Natural killer cell (primary cell): ENCODE data around the gene ITPR1. TPM values are rescaled to one million over a fixed set of nuclear protein-coding genes. Genes with fewer than 3 reads are reported as not detected.

ENCODE experiments used
- ATAC-seq, 3 donors: fragments of 150-1000 bp in 2 of 3; fragments of 200-7000 bp in 1 of 3; cut with Tn5 transposase; 1 replicate in 1 of 3; 2 replicates in 2 of 3; pipeline ENCODE4 v1.10.0; 2021; ENCODE audit warnings: mild to moderate bottlenecking in 2 of 3, moderate library complexity in 2 of 3
- DNase-seq, 2 donors: peaks; one replicate each; pipeline versions ENCODE4 v3.0.0 to v3.0.0-alpha.2; 2013 to 2021; ENCODE audit warnings: mixed read lengths in 1 of 2
- H3K27ac ChIP-seq: one replicate; pipeline ENCODE4 v1.5.1; 2013; ENCODE audit warnings: mild to moderate bottlenecking, low read length
- H3K27me3 ChIP-seq: one replicate; pipeline ENCODE4 v1.6.1; 2013; ENCODE audit warnings: low read length; ENCODE audit not compliant: control insufficient read depth, insufficient read depth
- H3K36me3 ChIP-seq: one replicate; pipeline ENCODE4 v1.6.1; 2013; ENCODE audit warnings: low read length; ENCODE audit not compliant: control insufficient read depth, insufficient read depth
- H3K4me1 ChIP-seq: one replicate; pipeline ENCODE4 v1.6.1; 2013; ENCODE audit warnings: low read length; ENCODE audit not compliant: control insufficient read depth, insufficient read depth
- H3K4me3 ChIP-seq: one replicate; pipeline ENCODE4 v1.5.1; 2013; ENCODE audit warnings: low read length
- H3K9me3 ChIP-seq: one replicate; pipeline ENCODE4 v1.6.1; 2013; ENCODE audit warnings: low read length; ENCODE audit not compliant: control insufficient read depth, insufficient read depth
- H3K27ac Mint-ChIP-seq, 2 donors: one replicate each; pipeline ENCODE4 v1.8.0; 2022; ENCODE audit warnings: mild to moderate bottlenecking in 2 of 2, mixed read lengths in 2 of 2, moderate library complexity in 1 of 2
- H3K27me3 Mint-ChIP-seq, 2 donors: one replicate each; pipeline ENCODE4 v1.8.0; 2022; ENCODE audit warnings: low read depth in 2 of 2, mixed read lengths in 2 of 2
- H3K36me3 Mint-ChIP-seq: one replicate; pipeline ENCODE4 v1.8.0; 2022; ENCODE audit warnings: mixed read lengths
- H3K4me1 Mint-ChIP-seq, 2 donors: one replicate each; pipeline ENCODE4 v1.8.0; 2022; ENCODE audit warnings: mixed read lengths in 2 of 2
- H3K4me3 Mint-ChIP-seq: one replicate; pipeline ENCODE4 v1.8.0; 2022; ENCODE audit warnings: mild to moderate bottlenecking, moderate library complexity, mixed read lengths
- H3K9me3 Mint-ChIP-seq, 2 donors: one replicate each; pipeline ENCODE4 v1.8.0; 2022; ENCODE audit warnings: mixed read lengths in 2 of 2
- WGBS: methylation state at CpG from one replicate; pipeline ENCODE4 v1.1.7; 2013; ENCODE audit warnings: missing lambda C conversion rate; ENCODE audit not compliant: insufficient coverage; 5-methylcytosine and 5-hydroxymethylcytosine counted together
- intact Hi-C: fragments of 100-400 bp; cut with micrococcal nuclease; formaldehyde crosslinking; loops from one replicate; pipeline ENCODE4 v1.14.2; 2022
- total RNA-seq, 4 donors: library from RNA; stranded (reverse); fragments of 120-200 nt in 1 of 4; gene quantifications; one replicate each; pipeline versions ENCODE4 v1.2.3 to v1.2.4, GENCODE V29; 2013 to 2022
- TF ChIP-seq, protein P1 (sequence below): fragments of 200-600 bp; IDR thresholded peaks from one replicate; pipeline ENCODE4 v1.8.0; 2022; ENCODE audit warnings: antibody characterized with exemption

ITPR1 gene
- total RNA-seq, 3 donors from 2014 or later (not counting 1 experiment from before 2014, with no cell fraction given): 86.7 to 123 (median 94.8) TPM

DNA sequence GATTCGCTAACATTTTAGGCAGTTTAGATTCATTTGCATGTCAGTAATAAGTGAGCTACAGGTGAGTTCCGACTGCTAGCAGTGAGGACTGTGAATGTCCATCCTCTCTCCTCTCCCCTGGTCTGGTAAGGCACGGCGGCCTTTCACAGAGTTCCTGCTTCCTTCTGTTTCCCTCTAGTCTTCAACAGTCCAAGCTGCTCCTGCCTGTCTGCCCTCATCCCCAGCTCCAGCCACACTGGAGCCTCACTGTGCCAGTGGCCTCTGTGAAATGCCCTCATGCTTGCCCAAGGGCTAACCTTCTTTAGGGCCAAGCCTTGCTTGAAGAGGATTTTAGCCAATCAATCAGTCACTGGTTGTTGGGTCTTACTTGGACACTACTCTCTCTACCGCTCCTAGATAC lies 340.3 kb downstream of the ITPR1 start:
- Mint-ChIP-seq H3K27ac (peak overlapping the region; percentile 88 to 89), H3K9me3 (peaks cover 0 to 3% of the 10 kb centered on the region in 2 donors), H3K36me3 (peaks cover 8% of the 10 kb centered on the region), H3K4me3 (peak overlapping the region; percentile 1), H3K4me1 (peaks cover 66 to 67% of the 10 kb centered on the region in 2 donors), H3K27me3 (no peaks in the 10 kb centered on the region)
- TF ChIP-seq, protein P1, sequence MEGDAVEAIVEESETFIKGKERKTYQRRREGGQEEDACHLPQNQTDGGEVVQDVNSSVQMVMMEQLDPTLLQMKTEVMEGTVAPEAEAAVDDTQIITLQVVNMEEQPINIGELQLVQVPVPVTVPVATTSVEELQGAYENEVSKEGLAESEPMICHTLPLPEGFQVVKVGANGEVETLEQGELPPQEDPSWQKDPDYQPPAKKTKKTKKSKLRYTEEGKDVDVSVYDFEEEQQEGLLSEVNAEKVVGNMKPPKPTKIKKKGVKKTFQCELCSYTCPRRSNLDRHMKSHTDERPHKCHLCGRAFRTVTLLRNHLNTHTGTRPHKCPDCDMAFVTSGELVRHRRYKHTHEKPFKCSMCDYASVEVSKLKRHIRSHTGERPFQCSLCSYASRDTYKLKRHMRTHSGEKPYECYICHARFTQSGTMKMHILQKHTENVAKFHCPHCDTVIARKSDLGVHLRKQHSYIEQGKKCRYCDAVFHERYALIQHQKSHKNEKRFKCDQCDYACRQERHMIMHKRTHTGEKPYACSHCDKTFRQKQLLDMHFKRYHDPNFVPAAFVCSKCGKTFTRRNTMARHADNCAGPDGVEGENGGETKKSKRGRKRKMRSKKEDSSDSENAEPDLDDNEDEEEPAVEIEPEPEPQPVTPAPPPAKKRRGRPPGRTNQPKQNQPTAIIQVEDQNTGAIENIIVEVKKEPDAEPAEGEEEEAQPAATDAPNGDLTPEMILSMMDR: no peak
- WGBS: 100% methylated on average over 4 of the region's 5 CpGs
- intact Hi-C loops: loop anchor here (5.0 kb wide), 3 partner anchors 74 to 194 kb away; no protein-coding TSS in a partner anchor
- Histone ChIP-seq H3K4me1 (peaks cover 65% of the 10 kb centered on the region), H3K36me3 (peaks cover 11% of the 10 kb centered on the region), H3K27me3 (no peaks in the 10 kb centered on the region), H3K27ac (peak overlapping the region; percentile 69), H3K4me3 (no peak overlapping the region), H3K9me3 (no peaks in the 10 kb centered on the region)
- ATAC-seq: no peak
- DNase-seq: no peak

DNA sequence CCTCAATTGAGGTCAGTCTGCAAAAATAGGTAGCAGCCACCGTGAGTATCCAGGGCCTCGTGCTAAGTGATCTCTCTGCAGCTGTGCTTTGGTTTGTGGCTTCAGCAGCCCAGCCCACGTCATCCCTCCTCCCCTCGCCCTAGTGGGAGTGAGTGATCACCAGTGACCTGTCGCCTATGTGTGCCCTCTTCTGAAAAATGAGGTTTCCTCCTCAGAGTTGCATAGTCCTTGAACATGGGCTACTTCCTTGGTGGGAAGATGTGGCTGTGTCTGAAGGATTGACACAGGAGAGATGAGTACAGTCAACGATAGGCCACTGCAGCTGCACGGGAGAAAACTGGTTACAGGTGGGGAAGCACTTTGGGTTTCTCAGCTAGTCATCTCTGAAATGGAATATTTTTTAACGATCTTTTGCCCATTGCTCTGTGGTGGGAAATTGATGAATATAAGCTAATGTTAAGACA lies 341.3 kb downstream of the ITPR1 start:
- Histone ChIP-seq H3K27me3 (no peaks in the 10 kb centered on the region), H3K4me1 (peaks cover 61% of the 10 kb centered on the region), H3K4me3 (no peak overlapping the region), H3K9me3 (no peaks in the 10 kb centered on the region), H3K36me3 (peaks cover 11% of the 10 kb centered on the region), H3K27ac (peak overlapping the region; percentile 69)
- WGBS: 3% methylated on average over 7 of the region's 8 CpGs
- TF ChIP-seq, protein P1: no peak
- Mint-ChIP-seq H3K9me3 (peaks cover 0 to 3% of the 10 kb centered on the region in 2 donors), H3K4me1 (peaks cover 57 to 59% of the 10 kb centered on the region in 2 donors), H3K36me3 (peaks cover 8% of the 10 kb centered on the region), H3K27ac (peak overlapping the region; percentile 88 to 89), H3K4me3 (peak overlapping the region; percentile 63), H3K27me3 (no peaks in the 10 kb centered on the region)
- ATAC-seq (peak; percentile 65 to 75 (median 66)), DNase-seq (peak; percentile 63 to 85)
- intact Hi-C loops: loop anchor here (5.0 kb wide), 3 partner anchors 73 to 193 kb away; no protein-coding TSS in a partner anchor

DNA sequence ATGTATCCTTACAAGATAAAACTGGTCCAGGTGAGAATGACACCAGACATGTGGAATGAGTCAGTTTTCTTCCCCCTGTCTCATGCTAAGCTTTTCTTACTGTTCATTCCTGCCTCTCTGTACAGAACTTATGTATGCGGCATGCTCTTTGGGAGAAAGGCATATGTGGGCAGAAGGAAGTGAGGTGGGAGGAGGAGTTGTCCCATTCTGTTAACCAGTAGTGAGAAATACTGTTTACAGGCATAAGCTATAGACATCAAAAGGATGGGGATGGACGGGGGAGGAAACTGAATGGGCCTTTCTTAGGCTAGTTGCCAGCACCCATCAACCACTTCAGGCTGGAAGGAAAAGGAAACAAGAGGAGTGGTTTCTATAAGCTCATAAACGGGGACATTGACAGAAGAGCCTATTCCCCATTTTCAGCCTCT lies 342.5 kb downstream of the ITPR1 start:
- Mint-ChIP-seq H3K27ac (peak overlapping the region; percentile 88 to 89), H3K4me1 (peaks cover 51 to 52% of the 10 kb centered on the region in 2 donors), H3K36me3 (peaks cover 7% of the 10 kb centered on the region), H3K27me3 (no peaks in the 10 kb centered on the region), H3K9me3 (peaks cover 0 to 3% of the 10 kb centered on the region in 2 donors), H3K4me3 (no peak overlapping the region)
- H3K27me3 ChIP-seq: no peaks in the 10 kb centered on the region
- H3K4me3 ChIP-seq: no peak overlapping the region
- WGBS: 43% methylated on average over 3 of the region's 3 CpGs
- peaks cover 11% of the 10 kb centered on the region for H3K36me3 ChIP-seq
- peak in 1 of 2 donors; percentile 46 for DNase-seq
- ATAC-seq: no peak
- intact Hi-C loops: no loop called here
- TF ChIP-seq, protein P1: no peak
- no peaks in the 10 kb centered on the region for H3K9me3 ChIP-seq
- peak overlapping the region; percentile 27 for H3K27ac ChIP-seq
- peaks cover 50% of the 10 kb centered on the region for H3K4me1 ChIP-seq

DNA sequence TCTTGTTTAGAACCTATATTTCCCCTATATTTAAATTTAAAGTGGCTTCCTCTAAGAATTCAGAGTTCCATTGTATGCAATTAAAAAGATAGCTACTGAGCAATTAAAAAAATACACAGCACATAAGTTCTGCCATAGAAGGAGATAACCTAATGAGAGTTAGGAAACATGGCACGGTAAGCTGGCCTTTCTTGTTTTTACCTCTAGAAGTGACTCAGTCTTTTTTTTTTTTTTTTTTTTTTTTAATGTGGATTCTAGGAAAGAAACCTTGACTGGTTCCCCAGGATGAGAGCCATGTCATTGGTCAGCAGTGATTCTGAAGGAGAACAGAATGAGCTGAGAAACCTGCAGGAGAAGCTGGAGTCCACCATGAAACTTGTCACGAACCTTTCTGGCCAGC lies 343.4 kb downstream of the ITPR1 start:
- Mint-ChIP-seq H3K4me3 (no peak overlapping the region), H3K36me3 (no peaks in the 10 kb centered on the region), H3K27me3 (no peaks in the 10 kb centered on the region), H3K9me3 (no peaks in the 10 kb centered on the region), H3K27ac (peak overlapping the region in 1 of 2 donors; percentile 64), H3K4me1 (peaks cover 50 to 51% of the 10 kb centered on the region in 2 donors)
- Histone ChIP-seq H3K27ac (no peak overlapping the region), H3K9me3 (no peaks in the 10 kb centered on the region), H3K4me1 (peaks cover 43% of the 10 kb centered on the region), H3K36me3 (peaks cover 11% of the 10 kb centered on the region), H3K27me3 (no peaks in the 10 kb centered on the region), H3K4me3 (no peak overlapping the region)
- 100% methylated on average over 2 of the region's 2 CpGs for WGBS
- TF ChIP-seq, protein P1: no peak
- ATAC-seq (no peak), DNase-seq (no peak)
- intact Hi-C loops: no loop called here
